GM19468 (cell line): ENCODE results near the gene AMOT.

ENCODE experiments used
- ATAC-seq: cut with Tn5 transposase; IDR thresholded peaks from one replicate; pipeline ENCODE4 v1.9.1; 2021; ENCODE audit warnings: mild to moderate bottlenecking, moderate library complexity, moderate number of reproducible peaks; ENCODE audit not compliant: unreplicated experiment; ENCODE audit errors: extremely low read depth

AMOT gene

GRCh38 chrX:112753116-112753515, 87.5 kb downstream of the AMOT start:
- no peak for ATAC-seq

GRCh38 chrX:112751076-112751475, 89.6 kb downstream of the AMOT start:
- no peak for ATAC-seq

- ATAC-seq: no peak
Measured at GRCh38 chrX:112746812-112747595, 93.6 kb downstream of the AMOT start.

GRCh38 chrX:112738347-112739033, 102.1 kb downstream of the AMOT start:
- no peak for ATAC-seq

- ATAC-seq: no peak
Measured at GRCh38 chrX:112736310-112736709, 104.3 kb downstream of the AMOT start.

- ATAC-seq: no peak
Measured at GRCh38 chrX:112735147-112735546, 105.5 kb downstream of the AMOT start.

- ATAC-seq: no peak
Measured at GRCh38 chrX:112734290-112734689, 106.3 kb downstream of the AMOT start.

GRCh38 chrX:112731793-112732192, 108.8 kb downstream of the AMOT start:
- ATAC-seq: no peak
